NCI-H748 treated with DMSO at 0.1 percent for 48 hours (cell line): ENCODE data around the gene IGSF23.
"Not testable (repeated sequence)": the region's sequence is repeated elsewhere in the genome, so short reads cannot be mapped to it uniquely, and the experiment has no call there.

Source experiments
- DNase-seq: peaks from one replicate; lab custom pipeline; 2025; lab: John Stamatoyannopoulos, UW

The IGSF23 gene

DNA sequence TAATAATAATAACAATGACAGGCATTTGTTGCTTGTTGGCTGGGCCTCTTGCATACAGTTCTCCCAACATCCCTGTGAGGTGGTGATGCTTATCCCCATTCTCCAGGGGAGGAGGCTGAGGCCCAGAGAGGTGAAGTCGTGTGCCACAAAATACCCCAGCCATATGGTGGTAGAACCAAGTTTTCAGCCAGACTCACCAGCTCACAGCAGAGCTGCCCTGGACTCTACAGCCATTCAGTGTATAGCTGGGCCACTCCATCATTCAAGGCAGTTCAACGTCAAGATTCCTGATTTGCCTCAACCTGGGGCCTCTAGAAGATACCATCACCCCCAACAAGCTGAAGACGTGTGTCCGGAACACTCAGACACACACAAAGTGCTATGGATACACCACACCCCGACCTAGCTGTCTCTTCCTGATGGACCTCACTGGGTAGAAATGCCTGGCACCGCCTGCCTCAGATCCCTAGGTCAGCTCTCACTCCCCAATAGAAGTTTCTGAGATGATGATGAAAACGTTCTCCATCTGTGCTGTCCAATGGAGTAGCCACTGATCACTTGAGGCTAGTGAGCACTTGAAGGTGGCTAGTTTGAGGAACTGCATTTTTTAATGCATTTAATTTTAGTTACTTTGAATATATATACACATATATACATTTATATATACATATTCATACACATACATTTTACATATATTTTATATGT, 53.6 kb downstream of the IGSF23 start:
- no peak for DNase-seq

DNA sequence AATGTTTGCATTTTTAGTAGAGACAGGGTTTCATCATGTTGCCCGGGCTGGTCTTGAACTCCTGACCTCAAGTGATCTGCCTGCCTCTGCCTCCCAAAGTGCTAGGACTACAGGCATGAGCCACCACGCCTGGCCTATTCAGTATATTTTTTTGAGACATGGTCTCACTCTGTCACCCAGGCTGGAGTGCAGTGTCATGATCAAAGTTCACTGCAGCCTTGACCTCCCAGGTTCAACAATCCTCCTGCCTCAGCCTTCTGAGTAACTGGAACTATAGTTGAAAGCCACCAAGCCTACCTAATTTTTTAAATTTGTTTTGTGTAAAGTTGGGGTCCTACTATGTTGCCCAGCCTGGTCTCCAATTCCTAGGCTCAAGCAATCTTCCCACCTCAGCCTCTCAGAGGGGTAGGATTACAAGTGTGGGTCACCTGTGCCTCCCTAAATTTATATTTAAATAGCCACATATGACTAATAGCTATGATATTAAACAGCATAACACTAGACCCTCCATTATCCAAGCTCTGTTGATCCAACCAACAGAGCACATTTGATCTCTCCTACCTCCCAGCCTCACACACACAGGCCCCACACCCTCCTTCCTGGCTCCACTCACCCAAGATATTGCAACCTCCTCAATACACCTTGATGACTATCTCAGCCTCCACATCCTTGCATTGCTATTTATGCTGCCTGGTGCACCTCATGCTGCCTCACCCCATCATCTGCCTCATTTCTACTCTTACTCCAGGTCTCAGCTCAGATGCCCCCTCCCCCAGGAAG, 55.8 kb downstream of the IGSF23 start:
- no peak for DNase-seq

- not testable (repeated sequence) for DNase-seq
Measured at GRCh38 chr19:44670027-44670426, 56.7 kb downstream of the IGSF23 start.

DNA sequence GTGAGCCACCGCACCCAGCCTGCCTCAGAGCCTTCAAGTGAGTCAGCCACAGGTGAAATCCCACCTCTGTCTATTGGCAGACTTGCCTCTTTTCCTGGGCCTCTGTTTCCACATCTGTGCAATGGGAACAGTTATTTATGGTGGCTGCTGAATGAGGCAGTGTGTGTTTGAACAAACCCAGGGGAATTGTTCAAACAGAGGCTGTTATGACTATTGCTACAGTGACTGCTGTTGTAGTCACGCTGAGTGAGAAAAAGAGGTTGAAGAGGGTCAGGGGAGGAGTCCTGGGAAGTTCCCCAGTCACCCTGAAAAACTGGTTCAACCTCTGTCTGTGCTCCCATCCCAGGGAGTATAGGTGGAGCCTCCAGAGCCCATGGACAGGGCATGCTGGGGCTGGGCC, 58.0 kb downstream of the IGSF23 start, which contains the start of gene CEACAM19:
CEACAM19 (plus strand) TSS at position 83 of the 400 bp plus-strand sequence. CDS start 450 bp downstream, outside the sequence.
- no peak for DNase-seq

GRCh38 chr19:44672226-44672625, 58.9 kb downstream of the IGSF23 start:
- no peak for DNase-seq

GRCh38 chr19:44673510-44673909, 60.1 kb downstream of the IGSF23 start:
- no peak for DNase-seq

DNA sequence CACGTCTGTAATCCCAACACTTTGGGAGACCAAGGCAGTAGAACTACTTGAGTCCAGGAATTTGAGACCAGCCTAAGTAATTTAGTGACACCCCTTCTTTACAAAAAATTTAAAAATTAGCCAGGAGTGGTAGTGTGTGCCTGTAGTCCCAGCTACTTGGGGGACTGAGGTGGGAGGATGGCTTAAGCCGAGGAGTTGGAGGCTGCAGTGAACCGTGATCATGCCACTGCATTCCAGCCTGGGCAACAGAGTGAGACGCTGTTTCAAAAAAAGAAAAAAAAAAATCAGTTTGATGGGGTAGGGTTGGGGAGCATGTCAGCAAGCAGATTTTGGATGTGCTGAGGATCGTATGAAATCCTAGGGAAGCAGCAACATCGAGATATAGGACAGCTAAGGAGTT, 62.2 kb downstream of the IGSF23 start:
- no peak for DNase-seq

DNA sequence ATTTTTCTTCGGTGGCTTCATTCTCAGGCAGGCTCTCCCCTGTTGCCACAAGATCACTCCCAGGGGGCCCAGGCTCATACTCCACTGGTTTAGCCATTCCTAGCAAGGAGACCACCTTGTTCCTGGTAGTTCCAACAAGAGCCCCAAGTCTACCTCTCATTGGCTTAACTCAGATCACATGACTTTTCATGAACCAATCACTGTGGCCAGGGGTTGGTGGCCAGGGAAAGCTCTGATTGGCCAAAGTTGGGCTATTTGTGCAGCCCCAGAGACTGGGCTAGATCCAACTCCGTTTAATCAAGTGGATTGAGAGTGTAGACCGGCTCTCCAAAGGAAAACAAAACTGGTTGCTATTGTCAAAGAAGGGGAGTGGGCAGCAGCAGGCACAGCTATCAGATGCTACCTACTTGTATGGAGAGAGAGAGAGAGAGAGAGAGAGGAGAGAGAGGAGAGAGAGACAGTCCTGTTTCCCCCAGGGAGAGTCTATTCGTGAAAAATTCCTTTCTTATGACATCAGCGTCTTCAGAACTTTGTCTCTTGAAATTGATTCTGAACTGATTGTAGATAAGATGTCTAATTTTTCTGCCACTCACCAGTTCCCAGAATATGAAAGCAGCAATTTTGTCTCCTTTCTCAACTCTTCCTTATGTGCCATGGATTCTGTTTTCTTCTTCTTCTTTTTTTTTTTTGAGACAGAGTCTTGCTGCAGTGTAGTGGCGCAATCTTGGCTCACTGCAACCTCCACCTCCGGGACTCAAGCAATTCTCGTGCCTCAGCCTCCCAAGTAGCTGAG, 63.9 kb downstream of the IGSF23 start:
- DNase-seq, result no peak

- no peak for DNase-seq
Measured at GRCh38 chr19:44680536-44680935, 67.2 kb downstream of the IGSF23 start.

DNA sequence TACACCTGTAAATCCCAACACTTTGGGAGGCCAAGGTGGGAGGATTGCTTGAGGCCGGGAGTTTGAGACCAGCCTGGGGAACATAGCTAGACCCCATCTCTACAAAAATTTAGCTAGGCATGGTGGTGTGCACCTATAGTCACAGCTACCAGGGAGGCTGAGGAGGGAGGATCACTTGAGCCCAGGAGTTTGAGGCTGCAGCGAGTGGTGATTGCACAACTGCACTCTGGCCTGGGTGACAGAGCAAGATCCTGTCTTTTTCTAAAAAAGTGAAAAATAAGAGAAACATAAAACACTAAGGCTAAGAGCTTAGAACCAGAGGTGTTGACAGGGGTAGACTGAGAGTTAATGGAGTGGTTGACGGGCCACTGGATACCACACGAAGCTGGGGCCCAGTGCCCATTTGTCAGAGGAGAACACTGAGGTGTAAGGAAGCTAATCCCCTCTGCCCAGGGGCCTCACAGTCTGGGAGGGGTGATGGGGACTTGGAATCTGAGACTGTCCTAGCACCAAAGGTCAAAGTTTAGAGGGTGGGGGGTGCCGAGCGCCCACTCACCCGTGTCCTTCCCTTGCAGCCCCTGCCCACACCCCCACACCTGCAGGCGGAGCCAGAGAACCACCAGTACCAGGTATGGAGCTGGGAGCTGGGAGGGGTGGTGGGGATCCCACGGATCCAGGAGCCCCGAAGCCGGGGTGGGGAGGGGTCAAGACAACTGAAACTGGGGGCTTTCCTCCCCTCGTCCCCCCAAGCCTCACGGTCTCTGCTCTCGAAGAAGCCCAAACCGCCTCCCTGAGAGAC, 68.8 kb downstream of the IGSF23 start:
- no peak for DNase-seq

GRCh38 chr19:44682807-44683206, 69.4 kb downstream of the IGSF23 start:
- no peak for DNase-seq

DNA sequence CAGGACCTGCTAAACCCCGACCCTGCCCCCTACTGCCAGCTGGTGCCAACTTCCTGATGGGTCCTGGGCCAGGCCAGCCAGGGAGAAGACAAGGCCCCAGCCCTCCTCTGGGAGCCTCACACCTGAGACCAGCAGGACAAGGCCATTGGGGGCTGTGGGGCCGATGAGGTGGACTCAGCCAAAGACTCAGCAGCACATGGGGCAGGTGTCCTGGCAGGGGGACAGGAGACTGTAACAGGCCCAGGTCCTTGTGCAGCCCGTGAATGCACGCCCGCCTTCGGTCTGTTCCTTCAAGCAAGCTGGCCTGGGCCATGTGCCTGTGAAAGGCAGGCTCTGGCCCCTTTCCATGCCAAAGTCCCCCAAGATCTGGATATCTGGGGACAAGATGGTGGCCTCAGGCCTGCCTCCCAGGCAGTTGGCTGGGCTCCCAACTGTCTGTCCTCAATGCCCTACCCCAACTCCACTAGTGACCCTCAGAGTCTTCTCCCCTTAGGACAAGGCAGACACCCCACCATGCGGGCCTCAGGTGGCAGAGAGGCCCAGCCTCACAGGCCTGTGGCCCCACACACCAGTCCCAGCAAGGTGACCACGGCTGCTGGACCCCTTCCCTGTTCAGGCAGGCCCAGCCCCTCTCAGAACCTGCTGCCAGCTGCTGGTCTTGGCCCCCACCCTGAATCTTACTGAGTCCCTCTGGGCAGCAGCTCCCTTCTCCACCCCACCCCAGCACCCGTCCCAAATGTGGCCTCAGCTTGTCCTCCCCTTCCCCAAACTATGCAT, 70.3 kb downstream of the IGSF23 start:
- DNase-seq, result no peak

- DNase-seq, result not testable (repeated sequence)
Measured at GRCh38 chr19:44684396-44684795, 71.0 kb downstream of the IGSF23 start.

- no peak for DNase-seq
Measured at GRCh38 chr19:44684892-44685863, 71.8 kb downstream of the IGSF23 start.

DNA sequence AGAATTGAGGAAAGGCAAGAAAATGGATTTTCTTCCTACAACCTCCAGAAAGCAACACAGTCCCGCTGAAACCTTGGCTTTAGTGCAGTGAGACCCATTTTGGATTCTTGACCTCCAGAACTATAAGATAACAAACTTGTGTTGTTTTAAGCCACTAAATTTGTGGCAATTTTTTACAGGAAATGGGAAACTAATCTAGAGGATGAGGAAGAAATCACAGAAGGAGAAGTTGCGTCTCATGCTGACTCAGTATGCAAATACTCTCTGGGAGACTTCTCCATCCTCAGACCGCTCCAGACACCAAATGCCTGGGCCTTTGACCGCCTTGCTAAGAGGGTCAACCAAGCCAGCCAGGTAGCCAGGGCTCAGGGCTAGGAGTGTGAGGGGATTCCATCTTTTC, 72.5 kb downstream of the IGSF23 start:
- no peak for DNase-seq
